ENCODE measurements around the gene KCNMA1.

The KCNMA1 gene

DNA sequence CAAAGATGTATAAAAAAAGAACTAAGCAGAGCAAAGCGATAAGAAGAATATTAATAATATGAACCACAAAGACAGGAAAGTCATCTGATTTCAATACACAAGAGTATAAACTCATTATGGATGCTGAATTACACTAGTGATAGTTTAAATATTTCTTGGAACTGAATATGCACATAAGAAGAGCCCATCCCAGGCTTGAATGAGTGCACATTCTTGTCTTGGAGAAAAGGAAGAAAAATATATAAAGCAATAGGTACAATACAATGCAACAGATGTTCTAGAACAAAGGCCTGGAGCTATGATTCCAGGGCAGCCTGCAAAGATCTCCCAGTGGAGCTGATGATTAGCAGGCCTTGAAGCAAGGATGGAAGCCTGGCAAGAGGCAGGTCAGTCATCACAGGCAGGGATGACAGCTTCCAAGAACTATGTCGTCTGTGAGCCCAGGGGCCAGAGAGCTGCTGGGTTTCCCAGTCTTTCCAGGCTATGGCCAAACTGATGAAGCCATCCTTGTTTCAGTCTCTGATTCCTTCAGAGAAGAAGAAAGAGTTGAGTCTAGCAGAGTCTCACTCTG lies 277.6 kb downstream of the KCNMA1 start:
- H3K4me3 ChIP-seq (IDR thresholded peaks at IDR 0.05; ENCODE audit: insufficient read depth, low read depth, low read length), result no peak overlapping the region
- TF ChIP-seq, protein P1, sequence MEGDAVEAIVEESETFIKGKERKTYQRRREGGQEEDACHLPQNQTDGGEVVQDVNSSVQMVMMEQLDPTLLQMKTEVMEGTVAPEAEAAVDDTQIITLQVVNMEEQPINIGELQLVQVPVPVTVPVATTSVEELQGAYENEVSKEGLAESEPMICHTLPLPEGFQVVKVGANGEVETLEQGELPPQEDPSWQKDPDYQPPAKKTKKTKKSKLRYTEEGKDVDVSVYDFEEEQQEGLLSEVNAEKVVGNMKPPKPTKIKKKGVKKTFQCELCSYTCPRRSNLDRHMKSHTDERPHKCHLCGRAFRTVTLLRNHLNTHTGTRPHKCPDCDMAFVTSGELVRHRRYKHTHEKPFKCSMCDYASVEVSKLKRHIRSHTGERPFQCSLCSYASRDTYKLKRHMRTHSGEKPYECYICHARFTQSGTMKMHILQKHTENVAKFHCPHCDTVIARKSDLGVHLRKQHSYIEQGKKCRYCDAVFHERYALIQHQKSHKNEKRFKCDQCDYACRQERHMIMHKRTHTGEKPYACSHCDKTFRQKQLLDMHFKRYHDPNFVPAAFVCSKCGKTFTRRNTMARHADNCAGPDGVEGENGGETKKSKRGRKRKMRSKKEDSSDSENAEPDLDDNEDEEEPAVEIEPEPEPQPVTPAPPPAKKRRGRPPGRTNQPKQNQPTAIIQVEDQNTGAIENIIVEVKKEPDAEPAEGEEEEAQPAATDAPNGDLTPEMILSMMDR (conservative IDR thresholded peaks at IDR 0.05; ENCODE audit: low read depth, low read length), result no peak
- H3K9ac ChIP-seq, result no peak overlapping the region
- H4K20me1 ChIP-seq (ENCODE audit: insufficient read depth), result no peaks in the 10 kb centered on the region
- no peak overlapping the region for H3K27ac ChIP-seq
- H2AFZ ChIP-seq (ENCODE audit: low read depth), result no peak overlapping the region
- no peaks in the 10 kb centered on the region for H3K4me1 ChIP-seq (ENCODE audit: low read depth, poor library complexity, severe bottlenecking)
- H3K79me2 ChIP-seq (ENCODE audit: insufficient read depth, low read depth), result no peaks in the 10 kb centered on the region
- H3K27me3 ChIP-seq (ENCODE audit: insufficient read depth, low read depth), result no peaks in the 10 kb centered on the region
- no peak overlapping the region for H3K4me2 ChIP-seq
- no peaks in the 10 kb centered on the region for H3K36me3 ChIP-seq (ENCODE audit: insufficient read depth)

DNA sequence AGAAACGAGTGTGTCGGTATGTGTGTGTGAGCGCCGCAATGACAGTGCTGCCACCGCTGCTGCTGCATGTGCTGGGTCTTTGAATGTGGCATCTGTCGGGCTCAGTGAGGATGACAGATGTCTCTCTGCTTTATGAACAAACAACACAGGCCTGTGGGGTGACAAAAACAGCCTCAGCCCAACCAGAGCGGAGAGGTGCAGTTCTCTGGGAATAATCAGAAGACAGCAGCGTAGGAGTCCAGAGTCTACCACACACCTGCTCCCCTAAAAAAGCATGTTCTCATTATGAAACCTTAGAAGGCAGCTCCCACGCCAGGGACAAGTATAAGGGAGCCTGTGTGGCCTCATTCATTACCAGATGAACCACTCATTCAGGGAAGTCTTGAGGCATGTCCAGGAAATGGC lies 278.3 kb downstream of the KCNMA1 start:
- TF ChIP-seq, protein P1 (conservative IDR thresholded peaks at IDR 0.05; ENCODE audit: low read depth, low read length), result no peak
- Histone ChIP-seq H4K20me1 (ENCODE audit: insufficient read depth) (no peaks in the 10 kb centered on the region), H3K4me3 (IDR thresholded peaks at IDR 0.05; ENCODE audit: insufficient read depth, low read depth, low read length) (no peak overlapping the region), H3K4me1 (ENCODE audit: low read depth, poor library complexity, severe bottlenecking) (no peaks in the 10 kb centered on the region), H3K27me3 (ENCODE audit: insufficient read depth, low read depth) (no peaks in the 10 kb centered on the region), H3K27ac (no peak overlapping the region), H3K4me2 (no peak overlapping the region), H3K36me3 (ENCODE audit: insufficient read depth) (no peaks in the 10 kb centered on the region), H3K9ac (no peak overlapping the region), H3K79me2 (ENCODE audit: insufficient read depth, low read depth) (no peaks in the 10 kb centered on the region), H2AFZ (ENCODE audit: low read depth) (no peak overlapping the region)

DNA sequence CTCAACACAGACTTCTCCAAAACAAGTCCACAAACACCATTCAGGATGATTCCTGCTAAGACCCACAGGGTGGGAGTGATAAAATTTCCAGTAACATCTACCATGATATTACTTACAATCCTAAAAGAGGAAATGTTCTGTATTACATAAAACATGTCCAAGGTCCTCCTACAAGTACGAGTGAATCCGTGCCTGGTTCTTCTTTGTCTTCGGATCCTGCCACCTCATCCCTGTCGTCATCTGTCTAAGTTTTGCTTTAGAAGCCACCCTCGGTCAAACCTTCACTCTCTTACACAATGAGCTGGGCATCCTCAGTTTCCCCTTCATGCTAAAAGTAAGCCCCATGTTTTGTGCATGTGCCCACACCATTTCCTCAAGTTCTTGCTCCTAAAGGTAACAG lies 279.0 kb downstream of the KCNMA1 start:
- TF ChIP-seq, protein P1 (conservative IDR thresholded peaks at IDR 0.05; ENCODE audit: low read depth, low read length), result no peak
- Histone ChIP-seq H3K27ac (no peak overlapping the region), H3K79me2 (ENCODE audit: insufficient read depth, low read depth) (no peaks in the 10 kb centered on the region)

DNA sequence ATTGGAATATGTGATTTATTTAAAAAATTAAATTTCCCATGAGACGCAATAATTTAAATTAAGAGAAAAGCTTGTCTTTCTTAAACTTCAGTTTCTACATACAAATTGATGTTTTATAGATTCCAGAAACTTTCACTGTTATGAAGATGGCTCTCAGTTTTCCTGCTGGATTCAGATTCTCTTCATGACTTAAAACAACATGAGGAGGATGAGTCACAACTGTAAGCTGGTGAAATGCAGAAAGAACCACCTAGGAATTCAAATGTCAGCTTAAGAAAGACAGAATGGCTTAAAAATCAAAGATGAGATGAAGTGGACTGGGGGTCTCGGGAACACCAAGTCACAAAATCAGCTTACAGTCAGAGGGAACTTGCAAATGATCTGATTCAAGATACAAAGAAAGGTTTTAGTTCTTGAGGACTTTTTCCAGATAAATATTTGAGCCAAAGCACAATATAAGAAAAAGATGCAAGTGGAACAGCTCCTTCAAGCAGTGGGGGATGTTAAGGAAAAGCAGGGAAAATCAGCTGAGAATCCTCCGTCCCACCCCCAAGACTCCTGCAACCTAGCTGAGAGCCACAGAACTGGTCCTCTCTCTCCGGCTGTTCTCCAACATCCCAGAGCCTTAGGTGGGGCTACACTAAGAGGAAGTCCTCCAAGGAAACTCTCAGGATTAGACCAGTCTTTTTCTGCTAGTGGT lies 279.8 kb downstream of the KCNMA1 start:
- H3K36me3 ChIP-seq (ENCODE audit: insufficient read depth), result no peaks in the 10 kb centered on the region
- H4K20me1 ChIP-seq (ENCODE audit: insufficient read depth), result no peaks in the 10 kb centered on the region
- H3K79me2 ChIP-seq (ENCODE audit: insufficient read depth, low read depth), result no peaks in the 10 kb centered on the region
- H3K4me1 ChIP-seq (ENCODE audit: low read depth, poor library complexity, severe bottlenecking), result no peaks in the 10 kb centered on the region
- H2AFZ ChIP-seq (ENCODE audit: low read depth), result no peak overlapping the region
- H3K27ac ChIP-seq, result no peak overlapping the region
- H3K9ac ChIP-seq, result no peak overlapping the region
- TF ChIP-seq, protein P1 (conservative IDR thresholded peaks at IDR 0.05; ENCODE audit: low read depth, low read length), result no peak
- no peak overlapping the region for H3K4me3 ChIP-seq (IDR thresholded peaks at IDR 0.05; ENCODE audit: insufficient read depth, low read depth, low read length)
- H3K27me3 ChIP-seq (ENCODE audit: insufficient read depth, low read depth), result no peaks in the 10 kb centered on the region
- H3K4me2 ChIP-seq, result no peak overlapping the region

More for the DNA sequence above, 279.0 kb downstream of the KCNMA1 start:
- Histone ChIP-seq H3K36me3 (ENCODE audit: insufficient read depth) (no peaks in the 10 kb centered on the region), H3K9ac (no peak overlapping the region), H3K27me3 (ENCODE audit: insufficient read depth, low read depth) (no peaks in the 10 kb centered on the region), H4K20me1 (ENCODE audit: insufficient read depth) (no peaks in the 10 kb centered on the region), H3K4me2 (no peak overlapping the region), H3K4me3 (IDR thresholded peaks at IDR 0.05; ENCODE audit: insufficient read depth, low read depth, low read length) (no peak overlapping the region), H3K4me1 (ENCODE audit: low read depth, poor library complexity, severe bottlenecking) (no peaks in the 10 kb centered on the region), H2AFZ (ENCODE audit: low read depth) (no peak overlapping the region)

All from KMS-11 (cell line).